ENCODE measurements around the gene TTN. TPM values are rescaled to one million over a fixed set of nuclear protein-coding genes. Genes with fewer than 3 reads are reported as not detected.
"Not testable (repeated sequence)": the region's sequence is repeated elsewhere in the genome, so short reads cannot be mapped to it uniquely, and the experiment has no call there.

The TTN gene
- total and polyA plus RNA-seq, 3 donors from 2014 or later, result 2.6 to 49.1 (median 30.8) TPM

DNA sequence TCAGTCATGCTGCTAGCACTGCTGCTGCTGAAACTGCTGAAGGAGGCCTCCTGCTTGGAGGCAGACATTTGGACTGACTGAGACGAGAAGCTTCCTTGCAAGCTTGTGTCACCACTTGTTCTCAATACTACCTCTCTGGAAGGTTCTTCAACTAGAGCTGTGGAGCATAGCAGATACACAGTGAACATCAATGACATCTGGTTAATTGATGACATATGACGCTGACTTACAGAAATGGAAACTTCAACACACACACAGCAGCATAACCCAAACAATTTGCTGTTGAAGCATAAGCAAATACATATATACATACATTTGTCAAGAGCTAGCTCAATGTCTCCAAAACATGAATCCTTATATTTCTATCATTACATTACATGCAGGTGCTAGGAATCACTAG is 279.6 kb downstream of the TTN start:
- intact Hi-C loops (cut with DNase I; ENCODE audit: low total_unique reads), result no loop called here
- WGBS, 2 donors, result 86 to 87% methylated on average over 2 of the region's 2 CpGs
- no peaks in the 10 kb centered on the region for H3K27me3 ChIP-seq
- H3K36me3 ChIP-seq (ENCODE audit: low read depth, missing control alignments), result no peaks in the 10 kb centered on the region
- H3K27ac ChIP-seq, result no peak overlapping the region
- H3K4me3 ChIP-seq, result no peak overlapping the region
- H3K4me1 ChIP-seq, result peaks cover 9% of the 10 kb centered on the region
- H3K9me3 ChIP-seq, result no peaks in the 10 kb centered on the region
- DNase-seq, result no peak
- no peak for TF ChIP-seq POLR2A (IDR thresholded peaks at IDR 0.05)
- TF ChIP-seq, protein P1, sequence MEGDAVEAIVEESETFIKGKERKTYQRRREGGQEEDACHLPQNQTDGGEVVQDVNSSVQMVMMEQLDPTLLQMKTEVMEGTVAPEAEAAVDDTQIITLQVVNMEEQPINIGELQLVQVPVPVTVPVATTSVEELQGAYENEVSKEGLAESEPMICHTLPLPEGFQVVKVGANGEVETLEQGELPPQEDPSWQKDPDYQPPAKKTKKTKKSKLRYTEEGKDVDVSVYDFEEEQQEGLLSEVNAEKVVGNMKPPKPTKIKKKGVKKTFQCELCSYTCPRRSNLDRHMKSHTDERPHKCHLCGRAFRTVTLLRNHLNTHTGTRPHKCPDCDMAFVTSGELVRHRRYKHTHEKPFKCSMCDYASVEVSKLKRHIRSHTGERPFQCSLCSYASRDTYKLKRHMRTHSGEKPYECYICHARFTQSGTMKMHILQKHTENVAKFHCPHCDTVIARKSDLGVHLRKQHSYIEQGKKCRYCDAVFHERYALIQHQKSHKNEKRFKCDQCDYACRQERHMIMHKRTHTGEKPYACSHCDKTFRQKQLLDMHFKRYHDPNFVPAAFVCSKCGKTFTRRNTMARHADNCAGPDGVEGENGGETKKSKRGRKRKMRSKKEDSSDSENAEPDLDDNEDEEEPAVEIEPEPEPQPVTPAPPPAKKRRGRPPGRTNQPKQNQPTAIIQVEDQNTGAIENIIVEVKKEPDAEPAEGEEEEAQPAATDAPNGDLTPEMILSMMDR (IDR thresholded peaks at IDR 0.05), result no peak

DNA sequence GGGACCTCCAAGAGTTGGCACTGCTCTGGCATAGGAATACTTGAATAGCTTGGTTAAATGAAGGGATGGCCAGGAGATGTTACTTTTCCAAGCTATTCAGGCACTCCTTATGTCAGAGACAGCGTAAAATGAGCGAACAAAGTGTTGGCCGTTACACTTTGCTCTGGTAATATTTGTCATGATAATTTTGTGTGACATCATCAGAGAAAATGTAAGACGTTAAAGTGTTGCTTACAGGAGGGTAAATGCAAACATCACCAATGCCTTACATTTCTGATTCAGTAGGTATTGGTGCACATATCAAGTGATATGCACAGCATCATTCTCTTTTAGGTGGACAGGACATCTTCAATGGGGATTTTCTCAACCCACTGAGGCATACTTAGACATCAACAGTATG is 281.0 kb downstream of the TTN start:
- Histone ChIP-seq H3K27ac (no peak overlapping the region), H3K27me3 (no peaks in the 10 kb centered on the region), H3K36me3 (ENCODE audit: low read depth, missing control alignments) (no peaks in the 10 kb centered on the region), H3K9me3 (no peaks in the 10 kb centered on the region), H3K4me3 (no peak overlapping the region), H3K4me1 (peaks cover 9% of the 10 kb centered on the region)
- TF ChIP-seq, protein P1 (IDR thresholded peaks at IDR 0.05), result no peak
- TF ChIP-seq POLR2A (IDR thresholded peaks at IDR 0.05), result no peak
- WGBS, 2 donors, result 96 to 97% methylated on average over 4 of the region's 4 CpGs
- no peak for DNase-seq
- intact Hi-C loops (cut with DNase I; ENCODE audit: low total_unique reads), result no loop called here

DNA sequence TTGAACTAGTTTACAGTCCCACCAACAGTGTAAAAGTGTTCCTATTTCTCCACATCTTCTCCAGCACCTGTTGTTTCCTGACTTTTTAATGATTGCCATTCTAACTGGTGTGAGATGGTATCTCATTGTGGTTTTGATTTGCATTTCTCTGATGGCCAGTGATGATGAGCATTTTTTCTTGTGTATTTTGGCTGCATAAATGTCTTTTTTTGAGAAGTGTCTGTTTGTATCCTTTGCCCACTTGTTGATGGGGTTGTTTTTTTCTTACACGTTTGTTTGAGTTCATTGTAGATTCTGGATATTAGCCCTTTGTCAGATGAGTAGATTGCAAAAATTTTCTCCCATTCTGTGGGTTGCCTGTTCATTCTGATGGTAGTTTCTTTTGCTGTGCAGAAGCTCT is 281.8 kb downstream of the TTN start:
- intact Hi-C loops (cut with DNase I; ENCODE audit: low total_unique reads); H3K4me1 ChIP-seq; H3K4me3 ChIP-seq; H3K27ac ChIP-seq; H3K27me3 ChIP-seq; H3K36me3 ChIP-seq (ENCODE audit: low read depth, missing control alignments); H3K9me3 ChIP-seq; DNase-seq: not testable (repeated sequence)
- 79 to 86% methylated on average over 1 of the region's 1 CpG for whole genome bisulfite sequencing, 2 donors

DNA sequence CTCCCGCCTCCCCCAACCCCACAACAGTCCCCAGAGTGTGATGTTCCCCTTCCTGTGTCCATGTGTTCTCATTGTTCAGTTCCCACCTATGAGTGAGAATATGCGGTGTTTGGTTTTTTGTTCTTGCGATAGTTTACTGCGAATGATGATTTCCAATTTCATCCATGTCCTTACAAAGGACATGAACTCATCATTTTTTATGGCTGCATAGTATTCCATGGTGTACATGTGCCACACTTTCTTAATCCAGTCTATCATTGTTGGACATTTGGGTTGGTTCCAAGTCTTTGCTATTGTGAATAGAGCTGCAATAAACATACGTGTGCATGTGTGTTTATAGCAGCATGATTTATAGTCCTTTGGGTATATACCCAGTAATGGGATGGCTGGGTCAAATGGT is 282.2 kb downstream of the TTN start:
- DNase-seq; H3K4me1 ChIP-seq; H3K4me3 ChIP-seq; intact Hi-C loops (cut with DNase I; ENCODE audit: low total_unique reads); H3K9me3 ChIP-seq; H3K36me3 ChIP-seq (ENCODE audit: low read depth, missing control alignments); H3K27ac ChIP-seq; H3K27me3 ChIP-seq: not testable (repeated sequence)
- WGBS, 2 donors, result 85 to 100% methylated on average over 5 of the region's 5 CpGs

GRCh38 chr2:178523596-178524134 is 283.6 kb downstream of the TTN start:
- Histone ChIP-seq H3K9me3 (no peaks in the 10 kb centered on the region), H3K4me1 (peaks cover 9% of the 10 kb centered on the region), H3K4me3 (peak overlapping the region; percentile 60 to 74), H3K27me3 (no peaks in the 10 kb centered on the region), H3K27ac (peak overlapping the region; percentile 66 to 69), H3K36me3 (ENCODE audit: low read depth, missing control alignments) (no peaks in the 10 kb centered on the region)
- intact Hi-C loops (cut with DNase I; ENCODE audit: low total_unique reads), result no loop called here
- WGBS, 2 donors, result 29 to 34% methylated on average over 8 of the region's 8 CpGs
- no peak for DNase-seq
- TF ChIP-seq POLR2A (IDR thresholded peaks at IDR 0.05), result no peak
- TF ChIP-seq, protein P1 (IDR thresholded peaks at IDR 0.05), result no peak

DNA sequence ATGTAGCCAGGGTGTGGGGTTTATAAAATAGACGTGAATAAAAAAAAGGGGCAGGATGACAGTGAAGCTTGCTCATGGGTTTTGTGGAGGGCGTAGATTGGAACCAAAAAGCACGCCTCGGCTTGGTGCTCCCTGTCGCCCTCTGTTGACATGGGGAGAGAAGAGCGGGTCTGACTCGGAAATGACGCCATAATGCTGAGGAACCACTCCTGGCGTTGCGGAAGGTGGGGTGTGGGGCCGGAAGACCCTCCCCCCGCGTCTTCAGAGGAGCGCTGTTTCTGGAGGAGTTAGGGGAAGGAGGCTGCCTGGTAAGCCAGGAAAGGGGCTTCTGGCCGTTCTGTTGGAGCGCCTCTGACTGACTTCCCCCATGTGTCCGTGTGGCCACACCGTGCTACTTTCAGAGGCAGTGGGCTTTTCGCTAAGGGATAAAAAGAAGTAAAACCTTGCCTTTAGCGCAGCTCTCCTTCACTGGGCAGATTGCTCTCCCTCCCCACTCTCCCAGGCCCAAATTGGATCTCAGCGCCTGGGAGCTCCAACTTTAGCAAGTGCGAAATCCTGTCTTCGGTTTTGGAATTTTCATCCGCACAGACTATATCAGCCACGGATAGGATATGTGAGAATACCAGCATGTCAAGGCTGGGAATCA is 284.1 kb downstream of the TTN start:
- no peak for TF ChIP-seq POLR2A (IDR thresholded peaks at IDR 0.05)
- TF ChIP-seq, protein P1 (IDR thresholded peaks at IDR 0.05), result peak; percentile 49 to 75 (median 68)
- Histone ChIP-seq H3K9me3 (no peaks in the 10 kb centered on the region), H3K27ac (peak overlapping the region; percentile 66 to 69), H3K4me3 (peak overlapping the region; percentile 60 to 74), H3K4me1 (peaks cover 9% of the 10 kb centered on the region), H3K36me3 (ENCODE audit: low read depth, missing control alignments) (no peaks in the 10 kb centered on the region), H3K27me3 (no peaks in the 10 kb centered on the region)
- intact Hi-C loops (cut with DNase I; ENCODE audit: low total_unique reads), result no loop called here
- 5 to 20% methylated on average over 22 to 25 of the region's 25 CpGs for WGBS, 2 donors
- DNase-seq, result peak; percentile 93

Data from testis (tissue), 3 donors.